H4 (cell line): ENCODE results near the gene MEF2A. TPM values are rescaled to one million over a fixed set of nuclear protein-coding genes. Genes with fewer than 3 reads are reported as not detected.

ENCODE experiments used
- DNase-seq: peaks from one replicate; pipeline ENCODE4 v3.0.0-alpha.2; 2015; ENCODE audit warnings: low spot score
- total RNA-seq: library from RNA; depleted of rRNA; stranded (reverse); fragments of >200 nt; shearing (Covaris generic); gene quantifications from 2 replicates; pipeline ENCODE4 v1.2.3, GENCODE V29; 2014; rRNA removed

Gene MEF2A
- total RNA-seq, 1 experiment from 2014 or later = 16.7 TPM

DNA sequence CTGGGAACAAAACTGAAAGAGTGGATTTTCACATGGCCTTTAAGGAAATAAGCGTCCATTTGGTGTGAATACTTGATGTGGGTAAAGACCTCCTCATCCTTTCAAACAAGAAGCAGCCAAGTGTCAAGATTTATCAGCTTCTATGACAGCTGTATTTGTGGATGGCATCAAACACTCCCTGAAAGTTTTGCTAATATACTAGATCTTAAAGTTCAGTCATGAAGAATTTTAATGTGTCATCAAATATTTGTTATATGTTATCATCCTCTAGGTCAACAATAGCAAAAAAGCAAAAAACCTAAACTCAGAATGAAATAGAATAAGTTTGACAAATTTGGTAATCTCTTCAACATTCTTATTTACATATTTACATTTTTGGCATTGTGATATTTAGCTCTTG is 196.5 kb downstream of the MEF2A start:
- no peak for DNase-seq

DNA sequence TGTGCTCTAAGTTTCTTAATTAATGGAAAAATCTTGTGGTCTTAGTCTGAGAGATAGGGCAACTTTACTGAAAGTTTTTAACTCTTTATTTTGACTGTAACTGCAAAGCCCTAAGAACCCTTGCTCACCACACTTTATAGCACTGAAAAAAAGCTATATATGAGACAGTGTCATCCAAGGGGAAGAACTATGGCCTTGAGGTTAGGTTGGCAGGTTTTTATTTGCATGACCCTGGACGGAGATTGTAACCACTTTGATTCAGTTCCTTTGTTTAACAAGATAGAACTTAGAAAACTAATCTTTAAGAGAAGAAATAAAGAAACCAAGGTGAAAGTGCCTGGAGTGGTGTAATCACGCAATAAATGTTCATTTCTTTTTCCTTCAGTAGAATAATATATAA is 198.0 kb downstream of the MEF2A start:
- no peak for DNase-seq

DNA sequence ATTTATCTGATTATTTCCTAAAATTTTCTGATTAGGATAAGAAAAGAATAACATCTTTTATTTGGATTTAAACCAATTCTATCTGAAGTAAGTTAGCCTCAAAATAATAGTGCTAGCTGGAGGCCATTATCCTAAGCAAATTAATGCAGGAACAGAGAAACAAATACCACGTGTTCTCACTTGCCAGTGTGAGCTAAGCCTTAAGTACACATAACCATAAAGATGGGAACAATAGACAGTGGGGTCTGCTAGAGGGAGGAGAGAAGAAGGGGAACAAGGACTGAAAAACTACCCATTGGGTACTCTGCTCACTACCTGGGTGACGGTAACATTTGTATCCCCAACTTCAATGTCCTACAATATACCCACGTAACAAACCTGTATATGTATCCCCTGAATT is 198.7 kb downstream of the MEF2A start:
- no peak for DNase-seq

Other genes starting within 250 kb of the MEF2A start
- 4.0 and 5.7 TPM in 2 replicates for gene LYSMD4, start 167.5 kb downstream of the MEF2A start, total RNA-seq